DND-41 (cell line): ENCODE measurements around the gene DCAF8.
A peak's percentile ranks its signal among the peaks of the same experiment; 100 is the strongest.

Source experiments
- ATAC-seq: fragments of 200-7000 bp; cut with Tn5 transposase; 3 replicates; pipeline ENCODE4 v1.9.1; 2021; ENCODE audit warnings: low read depth; ENCODE audit not compliant: insufficient read depth
- DNase-seq: peaks from one replicate; pipeline ENCODE4 v3.0.0-alpha.2; 2020
- H2AFZ ChIP-seq: 2 replicates; pipeline ENCODE4 v1.6.0; 2012; ENCODE audit warnings: low read depth, low read length
- H3K27ac ChIP-seq: 2 replicates; pipeline ENCODE4 v1.5.1; 2012; ENCODE audit warnings: low read length, inconsistent platforms
- H3K27me3 ChIP-seq: fragments of 200-600 bp; sonication (generic); 2 replicates; pipeline ENCODE4 v1.6.0; 2012; ENCODE audit warnings: low read length, mild to moderate bottlenecking, inconsistent platforms; ENCODE audit not compliant: insufficient read depth, poor library complexity
- H3K36me3 ChIP-seq: 2 replicates; pipeline ENCODE4 v1.5.1; 2012; ENCODE audit warnings: low read length, inconsistent platforms; ENCODE audit not compliant: insufficient read depth
- H3K4me1 ChIP-seq: 2 replicates; pipeline ENCODE4 v1.5.1; 2012; ENCODE audit warnings: mild to moderate bottlenecking, low read length; ENCODE audit not compliant: insufficient read depth
- H3K4me2 ChIP-seq: 2 replicates; pipeline ENCODE4 v1.6.0; 2012; ENCODE audit warnings: mild to moderate bottlenecking, moderate library complexity, low read length, inconsistent platforms; ENCODE audit not compliant: insufficient read depth
- H3K4me3 ChIP-seq, 2 experiments: fragments of 200-600 bp in 1 of 2; shearing (Covaris generic) in 1 of 2; 2 replicates each; pipeline ENCODE4 v1.5.1; 2012 to 2016; ENCODE audit warnings: inconsistent platforms in 2 of 2, low read length in 2 of 2, mild to moderate bottlenecking in 2 of 2, low read depth in 1 of 2, moderate library complexity in 1 of 2
- H3K79me2 ChIP-seq: 2 replicates; pipeline ENCODE4 v1.6.0; 2012; ENCODE audit warnings: low read length, inconsistent platforms; ENCODE audit not compliant: insufficient read depth
- H3K9ac ChIP-seq: 2 replicates; pipeline ENCODE4 v1.6.0; 2012; ENCODE audit warnings: low read depth, mild to moderate bottlenecking, inconsistent platforms, low read length, moderate library complexity
- H3K9me3 ChIP-seq: 2 replicates; pipeline ENCODE4 v1.5.1; 2012; ENCODE audit warnings: low read length, moderate library complexity, mild to moderate bottlenecking, inconsistent platforms; ENCODE audit not compliant: insufficient read depth, severe bottlenecking
- H4K20me1 ChIP-seq: 2 replicates; pipeline ENCODE4 v1.6.0; 2012; ENCODE audit warnings: low read length; ENCODE audit not compliant: insufficient read depth
- EZH2 ChIP-seq: IDR thresholded peaks from 3 replicates; pipeline ENCODE4 v1.6.1; 2012; ENCODE audit warnings: borderline replicate concordance, low read depth, mild to moderate bottlenecking, moderate library complexity, low read length, inconsistent platforms; ENCODE audit not compliant: severe bottlenecking
- TF ChIP-seq, protein P1 (sequence below): IDR thresholded peaks from 2 replicates; pipeline ENCODE4 v1.5.1; 2012; ENCODE audit warnings: borderline replicate concordance, low read length, moderate library complexity, mild to moderate bottlenecking; ENCODE audit not compliant: poor library complexity, severe bottlenecking; ENCODE audit errors: extremely low read depth

DCAF8 gene

DNA sequence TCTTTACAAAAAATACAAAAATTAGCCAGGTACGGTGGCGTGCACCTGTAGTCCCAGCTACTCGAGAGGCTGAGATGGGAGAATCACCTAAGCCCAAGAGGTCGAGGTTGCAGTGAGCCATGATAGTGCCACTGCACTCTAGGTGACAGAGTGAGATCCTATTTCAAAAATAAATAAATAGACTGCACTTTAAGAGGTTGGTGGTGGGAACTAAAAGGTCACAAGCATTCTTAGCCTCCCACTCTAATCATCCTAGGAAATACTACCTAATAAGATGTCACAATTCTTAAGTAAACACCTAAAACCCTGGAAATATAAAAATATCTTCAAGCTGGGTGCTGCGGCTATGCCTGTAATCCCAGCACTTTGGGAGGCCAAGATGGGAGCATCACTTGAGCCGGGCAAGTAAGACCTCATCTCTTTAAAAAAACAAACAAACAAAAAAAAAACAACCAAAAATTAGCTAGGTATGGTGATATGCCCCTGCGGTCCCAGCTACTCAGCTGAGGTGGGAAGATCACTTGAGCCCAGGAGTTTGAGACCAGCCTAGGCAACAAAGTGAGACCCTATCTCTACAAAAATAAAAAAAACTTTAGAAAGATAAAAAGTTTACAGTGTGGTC lies 4.1 kb downstream of the DCAF8 start:
- peak overlapping the region; percentile 39 for H3K4me2 ChIP-seq
- ATAC-seq (no peak), DNase-seq (no peak)
- no peak overlapping the region for H3K4me3 ChIP-seq
- H3K27ac ChIP-seq, result no peak overlapping the region
- H3K27me3 ChIP-seq, result no peaks in the 10 kb centered on the region
- H3K9ac ChIP-seq, result no peak overlapping the region
- TF ChIP-seq EZH2, result no peak
- H3K79me2 ChIP-seq, result peaks cover 87% of the 10 kb centered on the region
- H2AFZ ChIP-seq, result no peak overlapping the region
- peaks cover 47% of the 10 kb centered on the region for H3K4me1 ChIP-seq
- peaks cover 40% of the 10 kb centered on the region for H3K36me3 ChIP-seq
- peaks cover 7% of the 10 kb centered on the region; the same call in 1 of the 2 replicates for H4K20me1 ChIP-seq
- no peaks in the 10 kb centered on the region for H3K9me3 ChIP-seq

DNA sequence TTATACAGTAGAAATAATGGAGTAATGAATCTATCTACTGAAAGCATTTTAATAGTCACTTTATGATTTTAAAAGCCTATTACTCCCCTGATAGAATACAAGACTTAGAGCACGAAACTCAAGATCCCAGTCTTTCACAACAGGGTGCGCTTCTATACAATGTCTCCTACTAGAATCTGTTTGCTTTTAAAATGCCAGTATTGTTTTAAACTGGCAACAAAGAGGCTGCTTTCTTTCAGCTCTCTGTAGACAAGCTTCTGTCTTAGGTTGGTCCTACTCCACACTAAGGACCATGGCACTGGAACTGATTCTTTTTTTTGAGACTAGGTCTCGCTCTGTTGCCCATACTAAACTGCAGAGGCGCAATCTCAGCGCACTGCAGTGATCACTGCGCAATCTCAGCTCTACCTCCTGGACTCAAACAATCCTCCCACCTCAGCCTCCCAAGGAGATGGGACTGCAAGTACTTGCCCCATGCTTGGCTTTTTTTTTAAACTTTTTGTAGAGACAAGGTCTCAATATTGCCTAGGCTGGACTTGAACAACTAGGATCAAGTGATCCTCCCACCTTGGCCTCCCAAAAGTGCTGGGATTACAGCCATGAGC lies 4.8 kb downstream of the DCAF8 start:
- H3K9ac ChIP-seq, result 0 out of 2 replicates have a peak overlapping the region, but pooled peaks have one; percentile 11
- peaks cover 95% of the 10 kb centered on the region for H3K79me2 ChIP-seq
- H3K27me3 ChIP-seq, result no peaks in the 10 kb centered on the region
- H4K20me1 ChIP-seq, result peaks cover 7% of the 10 kb centered on the region; the same call in 1 of the 2 replicates
- DNase-seq (no peak), ATAC-seq (no peak)
- H3K4me3 ChIP-seq, result no peak overlapping the region
- H3K4me2 ChIP-seq, result peak overlapping the region; percentile 39; the same call in 1 of the 2 replicates
- H3K27ac ChIP-seq, result no peak overlapping the region
- H3K36me3 ChIP-seq, result peaks cover 46% of the 10 kb centered on the region
- H3K4me1 ChIP-seq, result peaks cover 41% of the 10 kb centered on the region
- TF ChIP-seq, protein P1, sequence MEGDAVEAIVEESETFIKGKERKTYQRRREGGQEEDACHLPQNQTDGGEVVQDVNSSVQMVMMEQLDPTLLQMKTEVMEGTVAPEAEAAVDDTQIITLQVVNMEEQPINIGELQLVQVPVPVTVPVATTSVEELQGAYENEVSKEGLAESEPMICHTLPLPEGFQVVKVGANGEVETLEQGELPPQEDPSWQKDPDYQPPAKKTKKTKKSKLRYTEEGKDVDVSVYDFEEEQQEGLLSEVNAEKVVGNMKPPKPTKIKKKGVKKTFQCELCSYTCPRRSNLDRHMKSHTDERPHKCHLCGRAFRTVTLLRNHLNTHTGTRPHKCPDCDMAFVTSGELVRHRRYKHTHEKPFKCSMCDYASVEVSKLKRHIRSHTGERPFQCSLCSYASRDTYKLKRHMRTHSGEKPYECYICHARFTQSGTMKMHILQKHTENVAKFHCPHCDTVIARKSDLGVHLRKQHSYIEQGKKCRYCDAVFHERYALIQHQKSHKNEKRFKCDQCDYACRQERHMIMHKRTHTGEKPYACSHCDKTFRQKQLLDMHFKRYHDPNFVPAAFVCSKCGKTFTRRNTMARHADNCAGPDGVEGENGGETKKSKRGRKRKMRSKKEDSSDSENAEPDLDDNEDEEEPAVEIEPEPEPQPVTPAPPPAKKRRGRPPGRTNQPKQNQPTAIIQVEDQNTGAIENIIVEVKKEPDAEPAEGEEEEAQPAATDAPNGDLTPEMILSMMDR, result no peak
- no peak overlapping the region for H2AFZ ChIP-seq
- no peaks in the 10 kb centered on the region for H3K9me3 ChIP-seq

DNA sequence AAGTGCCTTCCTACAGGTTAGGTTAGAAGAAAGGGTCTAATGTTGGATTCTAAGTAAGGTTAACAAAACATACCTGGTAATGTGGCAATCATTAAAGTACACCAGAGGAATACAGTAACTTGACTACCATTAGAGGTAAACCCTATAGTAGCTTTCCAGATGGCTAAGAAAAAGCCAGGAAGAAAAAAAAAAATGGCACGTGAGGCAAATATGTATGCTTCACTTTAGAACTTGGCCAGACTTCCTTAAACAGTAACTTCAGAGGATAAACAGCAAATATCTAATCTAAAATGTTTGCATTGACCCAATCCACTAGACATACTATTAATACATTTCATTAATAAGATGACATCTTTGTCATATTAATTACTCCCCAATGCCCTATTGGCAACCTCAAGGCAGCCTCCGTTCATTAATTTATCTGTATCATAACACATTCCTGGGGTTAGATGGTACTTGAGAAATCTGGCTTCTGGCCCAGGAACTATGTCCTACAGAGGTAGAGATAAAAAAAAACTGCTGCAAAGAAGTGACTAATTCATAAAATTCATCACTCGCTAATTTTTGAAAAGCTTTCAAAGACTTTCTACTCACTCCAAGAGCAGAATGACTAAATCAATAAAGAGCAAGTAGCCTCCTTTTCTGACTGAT lies 5.8 kb downstream of the DCAF8 start:
- no peak for TF ChIP-seq EZH2
- TF ChIP-seq, protein P1, result no peak
- ATAC-seq (no peak), DNase-seq (no peak)
- H3K79me2 ChIP-seq, result peaks cover 97% of the 10 kb centered on the region
- H3K27ac ChIP-seq, result no peak overlapping the region
- H3K36me3 ChIP-seq, result peaks cover 56% of the 10 kb centered on the region
- H3K27me3 ChIP-seq, result no peaks in the 10 kb centered on the region
- H2AFZ ChIP-seq, result no peak overlapping the region
- peaks cover 41% of the 10 kb centered on the region for H3K4me1 ChIP-seq
- H4K20me1 ChIP-seq, result peaks cover 11% of the 10 kb centered on the region; the same call in 1 of the 2 replicates
- no peaks in the 10 kb centered on the region for H3K9me3 ChIP-seq
- H3K4me3 ChIP-seq, result no peak overlapping the region
- H3K9ac ChIP-seq, result no peak overlapping the region
- H3K4me2 ChIP-seq, result no peak overlapping the region

DNA sequence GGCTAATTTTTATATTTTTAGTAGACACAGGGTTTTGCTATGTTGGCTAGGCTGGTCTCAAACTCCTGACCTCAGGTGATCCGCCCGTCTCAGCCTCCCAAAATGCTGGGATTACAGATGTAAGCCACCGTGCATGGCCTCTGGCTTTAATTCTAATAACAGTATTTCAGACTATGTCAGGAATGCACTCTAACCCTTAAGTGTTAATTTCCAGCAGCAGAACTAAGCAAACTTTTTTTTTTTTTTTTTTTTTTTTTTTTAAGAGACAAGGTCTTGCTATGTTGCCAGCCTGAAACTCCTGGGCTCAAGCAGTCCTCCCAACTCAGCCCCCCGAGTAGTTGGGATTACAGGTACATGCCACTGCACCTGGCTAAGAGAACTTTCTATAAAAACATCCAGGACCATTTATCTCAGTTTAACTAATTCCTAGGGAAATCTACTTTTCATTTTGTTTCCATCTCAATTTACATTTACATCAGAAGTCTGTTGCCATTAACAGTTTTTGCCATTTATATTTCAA lies 6.5 kb downstream of the DCAF8 start:
- Histone ChIP-seq H3K4me2 (no peak overlapping the region), H3K9ac (no peak overlapping the region), H4K20me1 (peaks cover 14% of the 10 kb centered on the region; the same call in 1 of the 2 replicates), H3K9me3 (no peaks in the 10 kb centered on the region), H3K27me3 (no peaks in the 10 kb centered on the region), H3K4me3 (no peak overlapping the region), H3K27ac (no peak overlapping the region), H3K4me1 (peaks cover 34% of the 10 kb centered on the region), H2AFZ (no peak overlapping the region), H3K79me2 (peaks cover 97% of the 10 kb centered on the region), H3K36me3 (peaks cover 62% of the 10 kb centered on the region)
- ATAC-seq (no peak), DNase-seq (no peak)
- no peak for TF ChIP-seq EZH2
- TF ChIP-seq, protein P1, result no peak
